ENCODE measurements around the gene ACMSD.
"Not testable (repeated sequence)": the region's sequence is repeated elsewhere in the genome, so short reads cannot be mapped to it uniquely, and the experiment has no call there.

ACMSD gene

GRCh38 chr2:134838143-134838620 lies at the start of gene ACMSD:
ACMSD (plus strand) TSS chr2:134838616; CDS start chr2:134838683, 67 bp downstream.
- no peak for DNase-seq

GRCh38 chr2:134790487-134790886 lies 47.9 kb upstream of the ACMSD start:
- DNase-seq: no peak

GRCh38 chr2:134791616-134792015 lies 46.8 kb upstream of the ACMSD start:
- DNase-seq: no peak

- DNase-seq: no peak
Observed at GRCh38 chr2:134792186-134792585, 46.2 kb upstream of the ACMSD start.

GRCh38 chr2:134795765-134796164 lies 42.7 kb upstream of the ACMSD start:
- no peak for DNase-seq

GRCh38 chr2:134796373-134796772 lies 42.0 kb upstream of the ACMSD start:
- DNase-seq: no peak

- DNase-seq: no peak
Observed at GRCh38 chr2:134799936-134800335, 38.5 kb upstream of the ACMSD start.

- DNase-seq: no peak
Observed at GRCh38 chr2:134800341-134800740, 38.1 kb upstream of the ACMSD start.

GRCh38 chr2:134803609-134804405 lies 34.6 kb upstream of the ACMSD start:
- DNase-seq: not testable (repeated sequence)

GRCh38 chr2:134815741-134816140 lies 22.7 kb upstream of the ACMSD start:
- DNase-seq: no peak

GRCh38 chr2:134818321-134818720 lies 20.1 kb upstream of the ACMSD start:
- DNase-seq: no peak

GRCh38 chr2:134819334-134819733 lies 19.1 kb upstream of the ACMSD start:
- DNase-seq: no peak

GRCh38 chr2:134823431-134823830 lies 15.0 kb upstream of the ACMSD start:
- DNase-seq: no peak

GRCh38 chr2:134823832-134824231 lies 14.6 kb upstream of the ACMSD start:
- DNase-seq: no peak

GRCh38 chr2:134825716-134826115 lies 12.7 kb upstream of the ACMSD start:
- DNase-seq: not testable (repeated sequence)

- no peak for DNase-seq
Observed at GRCh38 chr2:134835471-134835870, 2.9 kb upstream of the ACMSD start.

GRCh38 chr2:134836986-134837385 lies 1.4 kb upstream of the ACMSD start:
- DNase-seq: no peak

GRCh38 chr2:134839649-134840048 lies 1.2 kb downstream of the ACMSD start:
- DNase-seq: no peak

GRCh38 chr2:134842930-134843490 lies 4.6 kb downstream of the ACMSD start:
- no peak for DNase-seq

GRCh38 chr2:134843968-134844367 lies 5.6 kb downstream of the ACMSD start:
- no peak for DNase-seq

- no peak for DNase-seq
Observed at GRCh38 chr2:134845028-134845427, 6.6 kb downstream of the ACMSD start.

GRCh38 chr2:134845719-134846118 lies 7.3 kb downstream of the ACMSD start:
- no peak for DNase-seq

GRCh38 chr2:134846213-134846612 lies 7.8 kb downstream of the ACMSD start:
- DNase-seq: no peak

- DNase-seq: not testable (repeated sequence)
Observed at GRCh38 chr2:134847582-134847981, 9.2 kb downstream of the ACMSD start.

- no peak for DNase-seq
Observed at GRCh38 chr2:134852518-134852917, 14.1 kb downstream of the ACMSD start.

All from activated effector memory CD4-positive, alpha-beta T cell treated with Interleukin-2 at 50 U/mL for 16 hours (primary cell).